GM19238 (cell line): ENCODE results near the gene SERPINA4.

Experiments
- DNase-seq: peaks from one replicate; pipeline ENCODE4 v3.0.0; 2011; ENCODE audit warnings: low spot score; ENCODE audit not compliant: insufficient read length

SERPINA4 gene

DNA sequence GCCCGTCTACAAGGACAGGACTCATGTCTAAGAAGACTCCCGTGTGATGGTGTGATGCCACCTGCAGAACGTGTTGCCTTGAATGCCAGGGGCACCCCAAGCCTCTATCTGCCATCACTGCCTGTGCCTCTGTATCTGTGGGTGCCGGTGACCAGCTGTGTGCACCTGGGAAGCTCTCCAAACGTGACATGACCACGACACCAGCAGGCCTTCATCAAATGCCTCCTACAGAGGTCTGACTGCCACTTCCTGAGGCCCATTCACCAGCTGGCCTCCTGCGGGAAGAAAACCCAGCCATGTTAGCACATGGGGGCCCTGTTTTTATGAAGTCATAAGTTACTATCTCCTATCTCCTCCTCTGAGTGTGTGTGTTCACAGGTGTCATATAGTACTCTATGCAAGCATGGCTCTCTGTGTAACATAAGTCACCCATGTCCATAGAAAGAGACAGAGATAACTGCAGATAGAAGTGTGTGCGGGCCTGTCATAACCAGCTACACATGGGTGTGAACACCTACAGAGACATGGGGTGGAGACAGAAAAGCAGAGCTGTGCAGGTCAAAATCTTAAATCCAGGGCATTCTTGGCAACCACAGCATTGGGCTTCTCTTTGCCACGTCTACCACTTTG is 18.3 kb upstream of the SERPINA4 start:
- no peak for DNase-seq

GRCh38 chr14:94543449-94544124 is 17.7 kb upstream of the SERPINA4 start:
- DNase-seq: no peak

GRCh38 chr14:94544726-94545125 is 16.5 kb upstream of the SERPINA4 start:
- DNase-seq: no peak

DNA sequence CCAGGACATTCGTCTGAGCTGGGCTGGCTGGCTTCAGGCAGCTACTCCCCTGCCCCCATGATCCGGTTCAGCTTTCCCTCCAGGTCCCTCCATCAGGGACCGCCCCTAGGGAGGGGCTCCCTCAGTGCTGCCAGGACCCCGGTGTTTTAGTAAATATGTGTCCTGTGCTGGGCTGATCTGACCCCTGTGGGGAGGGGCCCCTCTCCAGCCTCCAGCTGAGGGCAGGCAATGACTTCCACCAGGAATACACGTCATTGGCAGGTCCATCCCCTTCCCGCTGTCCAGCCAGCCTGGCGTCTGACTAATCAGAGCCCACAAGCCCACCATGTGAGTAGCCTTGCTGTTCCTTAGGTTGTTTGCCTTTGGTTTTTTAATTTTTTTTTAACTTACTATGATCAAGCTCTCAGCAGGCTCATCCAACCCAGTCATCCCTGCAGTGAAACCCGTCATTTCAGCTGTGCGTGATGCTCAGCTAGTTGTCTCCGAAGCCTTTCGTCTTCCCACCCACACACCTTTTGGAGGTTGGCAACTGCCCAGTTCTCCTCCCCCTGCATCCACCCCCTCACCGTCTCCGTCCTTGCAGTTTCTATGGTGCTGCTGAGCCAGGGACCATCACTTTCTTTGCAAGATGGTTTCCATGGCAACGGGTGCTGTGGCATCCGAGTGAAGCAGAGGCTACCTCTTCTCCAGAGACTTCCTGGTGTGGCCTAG is 16.0 kb upstream of the SERPINA4 start:
- no peak for DNase-seq

DNA sequence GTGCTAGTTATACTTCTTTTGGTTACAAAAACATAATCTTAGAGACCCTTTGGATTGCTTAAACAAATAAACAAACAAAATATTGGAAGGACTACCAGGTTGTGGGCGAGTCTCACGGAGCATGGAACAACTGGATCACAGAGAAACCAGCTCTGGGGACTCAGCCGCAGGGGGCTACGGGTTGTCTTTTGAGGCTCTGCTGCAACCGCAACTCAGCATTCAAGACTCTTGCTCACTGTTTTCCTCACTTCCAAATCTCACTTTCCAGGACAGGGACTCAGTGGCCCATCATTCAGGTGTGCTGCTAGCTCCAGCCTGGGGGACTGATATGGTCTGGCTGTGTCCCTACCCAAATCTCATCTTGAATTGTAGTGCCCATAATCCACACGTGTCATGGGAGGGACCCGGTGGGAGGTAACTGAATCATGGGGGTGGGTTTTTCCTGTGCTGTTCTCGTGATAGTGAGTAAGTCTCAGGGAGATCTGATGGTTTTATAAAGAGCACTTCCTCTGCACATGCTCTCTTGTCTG is 14.0 kb upstream of the SERPINA4 start:
- no peak for DNase-seq

DNA sequence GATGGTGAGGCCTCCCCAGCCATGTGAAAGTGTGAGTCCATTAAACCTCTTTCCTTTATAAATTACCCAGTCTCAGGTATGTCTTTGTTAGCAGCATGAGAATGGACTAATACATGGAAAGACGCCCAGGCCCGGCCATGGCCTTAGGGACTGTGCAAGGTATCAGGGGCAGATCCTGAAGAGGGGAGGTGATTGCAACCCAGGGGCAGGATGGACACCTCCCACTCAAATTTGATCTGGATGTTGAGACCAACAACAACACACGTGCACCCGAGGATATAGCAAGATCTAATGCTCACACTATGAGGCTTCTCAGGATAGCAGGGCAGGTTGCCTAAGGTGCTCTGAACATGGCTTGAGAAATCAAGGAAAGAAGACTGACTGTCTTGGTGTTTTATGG is 13.5 kb upstream of the SERPINA4 start:
- no peak for DNase-seq

DNA sequence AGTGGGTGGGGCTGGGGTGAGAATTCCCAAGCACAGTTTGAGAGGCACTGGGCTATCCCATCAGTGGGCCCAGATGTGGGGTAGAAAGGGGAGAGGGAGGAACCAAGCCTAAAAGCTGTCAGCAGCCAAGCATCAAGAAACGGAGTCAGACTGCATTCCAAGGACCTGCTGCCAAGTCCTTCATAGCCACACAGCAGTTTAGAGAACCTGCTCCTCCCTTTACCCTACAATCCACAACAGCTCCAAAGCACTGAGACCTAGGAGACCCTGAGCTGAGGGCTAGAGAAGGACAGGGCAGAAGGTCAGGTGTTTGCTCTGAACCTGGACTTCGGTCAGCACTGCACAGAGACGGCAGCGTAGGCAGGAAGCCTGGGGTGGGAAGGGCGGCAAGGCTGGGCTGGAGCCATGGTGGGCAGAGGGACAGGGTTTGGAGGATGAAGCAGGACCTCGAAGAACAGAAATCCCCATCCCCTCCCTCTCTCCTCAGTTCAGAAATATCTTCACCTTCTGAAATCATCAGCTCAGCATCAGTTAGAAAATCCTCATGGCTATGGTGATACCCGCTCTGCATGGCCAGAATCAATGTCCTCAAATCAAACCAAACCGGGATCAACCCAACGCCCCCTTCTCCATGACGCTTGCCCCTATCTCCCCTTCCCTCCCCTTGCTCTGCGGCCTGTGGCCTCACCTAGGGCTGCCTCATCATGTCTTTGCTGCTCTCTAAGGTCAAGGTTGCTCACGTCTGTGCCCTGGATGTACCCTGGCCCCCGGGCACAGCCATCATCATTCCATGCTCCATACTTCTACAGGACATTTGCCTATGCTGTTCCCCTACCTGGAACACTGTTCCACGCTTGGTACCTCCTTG is 12.9 kb upstream of the SERPINA4 start:
- no peak for DNase-seq

GRCh38 chr14:94548999-94549985 is 11.9 kb upstream of the SERPINA4 start:
- DNase-seq: peak; percentile 34

DNA sequence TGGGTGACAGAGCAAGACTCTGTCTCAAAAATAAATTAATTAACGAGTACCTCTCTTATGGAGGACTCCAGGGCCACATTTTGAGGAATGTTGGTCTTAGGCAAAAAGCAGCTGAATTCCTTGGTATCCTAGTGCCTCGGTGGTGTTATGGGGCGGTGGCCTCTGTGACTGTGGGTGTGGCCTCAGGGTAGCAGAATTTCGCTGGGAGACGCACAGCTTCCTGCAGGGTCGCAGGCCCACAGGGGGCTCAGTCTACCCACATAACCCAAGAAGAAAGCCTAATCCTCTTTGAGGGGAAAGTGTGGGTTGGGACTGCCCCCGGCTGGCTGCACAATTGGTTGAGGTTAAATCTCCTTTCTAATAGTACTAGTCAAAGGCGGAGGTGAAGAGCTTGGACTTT is 11.2 kb upstream of the SERPINA4 start:
- DNase-seq: no peak

DNA sequence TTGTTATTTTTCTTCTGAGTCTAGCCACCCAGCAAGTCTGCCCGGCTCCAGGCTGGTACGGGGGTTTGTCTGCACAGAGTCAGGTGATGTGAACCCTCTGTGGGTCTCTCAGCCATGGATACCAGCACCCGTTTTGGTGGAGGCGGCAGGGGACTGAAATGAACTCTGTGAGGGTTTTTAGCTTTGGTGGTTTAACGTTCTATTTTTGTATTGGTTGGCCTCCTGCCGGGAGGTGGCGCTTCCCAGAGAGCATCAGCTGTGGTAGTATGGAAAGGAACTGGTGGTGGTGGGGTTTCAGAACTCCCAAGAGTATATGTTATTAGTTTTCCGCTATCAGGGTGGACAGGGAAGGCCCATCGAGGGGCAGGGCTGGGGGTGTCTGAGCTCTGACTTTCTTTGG is 5.3 kb upstream of the SERPINA4 start:
- DNase-seq: no peak

- DNase-seq: no peak
These were observed 3.9 kb upstream of the SERPINA4 start for GRCh38 chr14:94557327-94557726.

DNA sequence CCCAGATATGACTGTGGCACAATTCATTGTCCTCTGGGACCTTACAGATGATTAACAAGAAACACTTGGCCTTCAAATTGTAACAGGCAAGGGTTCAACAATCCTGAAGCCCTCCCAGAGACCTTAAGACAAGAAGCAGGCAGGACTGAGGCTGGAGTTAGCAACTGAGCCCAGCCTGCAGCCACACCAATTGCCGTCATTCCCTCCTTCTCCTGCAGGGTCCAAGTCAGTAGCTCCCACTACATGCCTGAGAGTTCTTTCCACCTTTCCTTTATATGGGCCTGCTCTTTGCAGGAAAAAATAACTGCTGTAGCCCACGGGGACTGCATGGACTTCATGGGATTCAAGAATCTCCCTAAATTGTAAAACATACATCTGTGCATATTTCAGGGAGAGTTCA is 2.4 kb upstream of the SERPINA4 start:
- DNase-seq: no peak

DNA sequence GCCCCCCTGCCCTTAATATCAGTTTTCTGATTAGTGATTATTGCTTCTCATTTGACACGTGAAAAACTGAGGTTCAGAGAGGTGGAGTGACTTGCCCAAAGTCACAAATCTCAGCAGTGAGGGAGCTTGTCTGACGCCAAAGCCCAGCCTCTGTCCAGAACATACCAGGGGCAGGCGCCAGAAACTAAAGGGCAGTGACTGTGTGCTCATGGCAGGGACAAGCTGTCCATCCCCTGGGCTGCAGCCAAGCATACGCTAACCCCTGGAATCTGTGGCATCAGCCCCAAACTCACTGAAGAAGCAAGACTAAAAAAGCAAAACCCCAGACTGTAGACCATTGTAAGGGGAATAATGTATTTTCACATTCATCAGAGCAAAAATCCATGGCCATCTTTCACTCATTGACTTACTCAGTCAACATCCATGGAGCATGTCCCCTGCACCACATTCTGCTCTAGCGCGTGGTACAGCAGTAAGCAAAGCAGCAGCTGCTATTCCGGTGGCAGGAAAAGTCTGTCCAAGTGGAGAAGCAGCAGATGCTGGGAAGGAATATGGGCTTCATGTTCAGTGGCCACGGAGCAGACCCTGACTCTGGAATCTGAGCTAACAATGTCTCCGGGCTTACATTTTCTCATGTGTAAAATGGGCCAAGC is 1.5 kb upstream of the SERPINA4 start:
- DNase-seq: no peak

- DNase-seq: no peak
These were observed 964 bp upstream of the SERPINA4 start for GRCh38 chr14:94560291-94560665.

DNA sequence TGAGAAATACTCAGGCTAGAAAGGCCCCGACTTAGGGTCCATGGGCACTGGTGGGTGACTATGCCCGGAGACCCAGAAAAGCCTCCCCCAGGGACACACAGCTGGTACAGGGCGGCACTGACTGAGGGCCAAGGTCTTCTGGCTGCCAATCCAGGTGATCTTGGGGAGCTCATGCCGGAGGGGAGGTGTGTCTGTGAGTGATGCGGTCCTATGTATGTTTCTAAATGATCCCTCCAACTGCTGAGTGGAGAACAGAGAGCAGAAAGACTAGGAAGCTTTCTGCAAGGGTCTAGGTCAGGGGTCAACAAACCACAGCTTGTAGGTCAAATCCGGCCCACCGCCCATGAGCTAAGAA is 391 bp downstream of the SERPINA4 start:
- no peak for DNase-seq

GRCh38 chr14:94562022-94562421 is 780 bp downstream of the SERPINA4 start:
- no peak for DNase-seq

DNA sequence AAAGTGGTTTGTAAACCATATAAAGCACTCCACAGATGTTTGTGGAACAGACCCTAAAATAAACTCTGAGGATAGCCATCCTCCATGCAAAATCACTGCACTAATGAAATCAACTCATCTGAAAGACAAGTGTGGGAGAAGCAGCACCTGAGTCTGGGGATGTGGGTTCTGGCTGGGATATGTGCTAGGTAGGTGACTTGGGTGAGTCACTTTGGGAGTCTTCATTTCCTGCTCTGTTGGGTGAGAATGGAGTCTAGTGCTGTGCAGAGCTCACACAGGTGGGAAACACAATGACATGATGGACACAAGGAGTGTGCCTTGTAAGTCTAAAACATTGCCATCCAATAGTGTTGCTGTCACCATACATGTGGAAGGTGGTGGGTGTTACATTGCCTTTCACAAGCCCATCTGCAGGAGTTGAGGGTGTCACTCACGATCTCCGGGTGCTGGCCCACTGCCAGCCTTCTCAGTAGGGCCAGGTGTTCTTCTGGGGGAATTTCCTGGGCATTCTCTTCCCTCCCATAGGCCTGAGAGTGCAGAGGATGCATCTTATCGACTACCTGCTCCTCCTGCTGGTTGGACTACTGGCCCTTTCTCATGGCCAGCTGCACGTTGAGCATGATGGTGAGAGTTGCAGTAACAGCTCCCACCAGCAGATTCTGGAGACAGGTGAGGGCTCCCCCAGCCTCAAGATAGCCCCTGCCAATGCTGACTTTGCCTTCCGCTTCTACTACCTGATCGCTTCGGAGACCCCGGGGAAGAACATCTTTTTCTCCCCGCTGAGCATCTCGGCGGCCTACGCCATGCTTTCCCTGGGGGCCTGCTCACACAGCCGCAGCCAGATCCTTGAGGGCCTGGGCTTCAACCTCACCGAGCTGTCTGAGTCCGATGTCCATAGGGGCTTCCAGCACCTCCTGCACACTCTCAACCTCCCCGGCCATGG is 2.0 kb downstream of the SERPINA4 start:
- no peak for DNase-seq

DNA sequence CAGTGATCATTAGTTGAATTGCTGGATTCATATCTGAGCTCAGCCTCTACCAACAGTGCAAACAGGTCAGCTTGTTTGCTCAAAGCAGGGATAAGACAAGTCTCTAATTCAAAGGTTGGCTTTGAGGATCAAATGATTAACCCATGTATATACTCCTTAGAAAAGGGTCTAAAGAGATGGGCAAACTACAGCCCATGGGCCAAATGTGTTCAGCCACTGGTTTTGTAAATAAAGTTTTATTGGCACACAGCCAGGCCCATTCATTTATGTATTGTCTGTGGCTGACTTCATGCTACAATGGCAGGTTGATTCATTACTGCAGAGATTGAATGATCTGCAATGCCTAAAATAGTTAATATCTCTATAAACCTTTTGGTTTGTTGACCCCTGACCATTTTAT is 3.1 kb downstream of the SERPINA4 start:
- DNase-seq: no peak

DNA sequence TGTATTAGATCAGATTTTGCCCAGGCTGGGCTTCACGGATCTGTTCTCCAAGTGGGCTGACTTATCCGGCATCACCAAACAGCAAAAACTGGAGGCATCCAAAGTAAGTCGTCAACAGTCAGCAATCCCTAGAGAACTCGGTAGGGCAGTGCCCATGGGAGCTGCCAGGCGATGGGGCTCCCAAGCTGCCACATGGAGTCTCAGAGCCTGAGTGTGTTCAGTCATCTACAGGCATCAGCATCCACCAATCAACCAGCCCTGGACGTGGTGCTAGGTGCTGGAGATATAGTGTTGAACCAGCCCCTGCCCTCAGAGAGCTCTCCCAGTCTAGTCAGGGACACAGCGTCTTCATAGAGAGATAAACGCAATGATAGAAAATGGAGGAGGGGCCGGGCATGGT is 6.9 kb downstream of the SERPINA4 start:
- DNase-seq: no peak
